ENCODE data around the gene SMIM14. TPM values are rescaled to one million over a fixed set of nuclear protein-coding genes. Genes with fewer than 3 reads are reported as not detected.

Gene SMIM14
- total RNA-seq, 4 donors from 2014 or later: 25.6 to 49.2 (median 36.4) TPM

DNA sequence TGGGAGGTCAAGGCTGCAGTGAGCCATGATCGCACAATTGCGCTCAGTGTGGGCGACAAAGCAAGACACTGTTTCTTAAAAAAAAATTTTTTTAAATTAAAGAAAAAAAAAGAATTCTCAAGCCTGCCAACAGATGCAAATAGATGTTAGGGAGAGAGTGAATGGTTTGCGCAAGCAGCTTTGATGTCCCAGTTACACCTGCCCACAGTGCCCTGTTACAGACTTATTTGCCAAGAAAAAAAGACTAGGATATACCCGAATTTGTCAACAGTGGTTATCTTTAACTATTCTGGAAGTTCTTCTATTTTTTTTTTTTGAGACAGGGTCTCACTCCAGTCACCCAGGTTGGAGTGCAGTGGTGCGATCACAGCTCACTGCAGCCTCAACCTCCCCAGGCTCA, 67.2 kb downstream of the SMIM14 start:
- intact Hi-C loops (cut with DNase I; ENCODE audit: low total_unique reads): no loop called here
- WGBS, 2 donors: 80 to 88% methylated on average over 6 of the region's 6 CpGs
- DNase-seq (ENCODE audit: low spot score in 2 of 2): no peak
- no peak for TF ChIP-seq POLR2A (IDR thresholded peaks at IDR 0.05)
- TF ChIP-seq, protein P1, sequence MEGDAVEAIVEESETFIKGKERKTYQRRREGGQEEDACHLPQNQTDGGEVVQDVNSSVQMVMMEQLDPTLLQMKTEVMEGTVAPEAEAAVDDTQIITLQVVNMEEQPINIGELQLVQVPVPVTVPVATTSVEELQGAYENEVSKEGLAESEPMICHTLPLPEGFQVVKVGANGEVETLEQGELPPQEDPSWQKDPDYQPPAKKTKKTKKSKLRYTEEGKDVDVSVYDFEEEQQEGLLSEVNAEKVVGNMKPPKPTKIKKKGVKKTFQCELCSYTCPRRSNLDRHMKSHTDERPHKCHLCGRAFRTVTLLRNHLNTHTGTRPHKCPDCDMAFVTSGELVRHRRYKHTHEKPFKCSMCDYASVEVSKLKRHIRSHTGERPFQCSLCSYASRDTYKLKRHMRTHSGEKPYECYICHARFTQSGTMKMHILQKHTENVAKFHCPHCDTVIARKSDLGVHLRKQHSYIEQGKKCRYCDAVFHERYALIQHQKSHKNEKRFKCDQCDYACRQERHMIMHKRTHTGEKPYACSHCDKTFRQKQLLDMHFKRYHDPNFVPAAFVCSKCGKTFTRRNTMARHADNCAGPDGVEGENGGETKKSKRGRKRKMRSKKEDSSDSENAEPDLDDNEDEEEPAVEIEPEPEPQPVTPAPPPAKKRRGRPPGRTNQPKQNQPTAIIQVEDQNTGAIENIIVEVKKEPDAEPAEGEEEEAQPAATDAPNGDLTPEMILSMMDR (IDR thresholded peaks at IDR 0.05): no peak
- H3K4me3 ChIP-seq (ENCODE audit: low read depth, poor library complexity, severe bottlenecking): no peak overlapping the region

DNA sequence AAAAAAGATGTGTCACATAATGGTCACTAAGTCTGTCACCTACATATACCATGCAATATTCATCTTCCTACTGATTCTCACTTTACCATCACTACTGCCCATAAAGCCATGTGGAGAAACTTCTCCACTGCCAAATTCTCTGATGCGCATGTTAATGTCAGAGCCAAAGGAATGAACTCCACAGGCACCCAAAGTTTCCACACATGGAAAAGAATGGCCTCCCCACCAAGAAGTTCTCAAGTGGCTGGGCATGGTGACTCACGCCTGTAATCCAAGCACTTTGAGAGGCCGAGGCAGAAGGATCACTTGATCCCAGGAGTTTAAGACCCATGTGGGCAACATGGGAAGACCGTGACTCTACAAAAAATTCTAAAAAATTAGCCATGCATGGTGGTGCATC, 67.6 kb downstream of the SMIM14 start:
- no peak overlapping the region for H3K4me3 ChIP-seq (ENCODE audit: low read depth, poor library complexity, severe bottlenecking)
- no peak for DNase-seq (ENCODE audit: low spot score in 2 of 2)
- 97 to 98% methylated on average over 4 of the region's 4 CpGs for WGBS, 2 donors
- intact Hi-C loops (cut with DNase I; ENCODE audit: low total_unique reads): no loop called here
- TF ChIP-seq, protein P1 (IDR thresholded peaks at IDR 0.05): no peak
- TF ChIP-seq POLR2A (IDR thresholded peaks at IDR 0.05): no peak

DNA sequence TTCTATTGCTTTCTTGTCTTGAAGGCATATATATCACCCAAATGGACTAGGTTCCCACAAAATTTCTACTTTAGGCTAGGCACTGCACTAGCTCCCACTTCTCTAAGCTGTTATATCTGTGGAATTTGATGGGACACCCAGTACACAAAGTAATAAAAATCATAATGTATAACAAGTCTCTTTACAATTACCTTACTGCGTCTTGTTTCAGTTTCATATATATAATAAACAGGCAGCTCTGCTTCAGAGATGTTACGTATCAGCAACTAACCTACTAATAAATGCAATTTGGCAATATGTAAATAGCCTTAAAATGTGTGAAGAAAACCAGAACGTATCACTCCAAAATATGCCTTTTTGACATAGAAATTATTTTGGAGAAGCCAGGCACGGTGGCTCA, 69.5 kb downstream of the SMIM14 start:
- TF ChIP-seq, protein P1 (IDR thresholded peaks at IDR 0.05): no peak
- TF ChIP-seq POLR2A (IDR thresholded peaks at IDR 0.05): no peak
- 58 to 61% methylated on average over 4 of the region's 4 CpGs for WGBS, 2 donors
- intact Hi-C loops (cut with DNase I; ENCODE audit: low total_unique reads): no loop called here
- no peak overlapping the region for H3K4me3 ChIP-seq (ENCODE audit: low read depth, poor library complexity, severe bottlenecking)
- no peak for DNase-seq (ENCODE audit: low spot score in 2 of 2)

DNA sequence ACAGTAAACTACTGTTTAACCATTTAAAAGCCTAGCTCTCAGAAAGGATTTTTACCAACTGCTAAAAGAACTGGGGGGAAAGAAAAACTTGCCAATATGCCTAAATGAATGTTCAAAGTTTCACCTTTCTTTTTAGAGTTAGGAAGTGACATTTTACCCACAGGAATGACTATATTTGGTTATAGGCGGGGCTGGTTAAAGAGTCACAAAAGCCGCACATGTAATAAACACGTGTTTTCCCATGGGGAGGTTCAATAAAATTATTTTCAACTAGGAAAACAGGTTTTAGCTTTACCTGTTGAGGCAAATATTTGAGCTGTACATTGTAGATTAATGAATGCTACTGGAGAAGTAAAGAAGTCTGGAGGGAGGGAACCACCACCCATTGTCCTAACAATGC, 69.9 kb downstream of the SMIM14 start:
- no peak overlapping the region for H3K4me3 ChIP-seq (ENCODE audit: low read depth, poor library complexity, severe bottlenecking)
- TF ChIP-seq POLR2A (IDR thresholded peaks at IDR 0.05): no peak
- TF ChIP-seq, protein P1 (IDR thresholded peaks at IDR 0.05): no peak
- 55% methylated on average over 3 of the region's 3 CpGs for WGBS, 2 donors
- DNase-seq (ENCODE audit: low spot score in 2 of 2): no peak
- intact Hi-C loops (cut with DNase I; ENCODE audit: low total_unique reads): no loop called here

DNA sequence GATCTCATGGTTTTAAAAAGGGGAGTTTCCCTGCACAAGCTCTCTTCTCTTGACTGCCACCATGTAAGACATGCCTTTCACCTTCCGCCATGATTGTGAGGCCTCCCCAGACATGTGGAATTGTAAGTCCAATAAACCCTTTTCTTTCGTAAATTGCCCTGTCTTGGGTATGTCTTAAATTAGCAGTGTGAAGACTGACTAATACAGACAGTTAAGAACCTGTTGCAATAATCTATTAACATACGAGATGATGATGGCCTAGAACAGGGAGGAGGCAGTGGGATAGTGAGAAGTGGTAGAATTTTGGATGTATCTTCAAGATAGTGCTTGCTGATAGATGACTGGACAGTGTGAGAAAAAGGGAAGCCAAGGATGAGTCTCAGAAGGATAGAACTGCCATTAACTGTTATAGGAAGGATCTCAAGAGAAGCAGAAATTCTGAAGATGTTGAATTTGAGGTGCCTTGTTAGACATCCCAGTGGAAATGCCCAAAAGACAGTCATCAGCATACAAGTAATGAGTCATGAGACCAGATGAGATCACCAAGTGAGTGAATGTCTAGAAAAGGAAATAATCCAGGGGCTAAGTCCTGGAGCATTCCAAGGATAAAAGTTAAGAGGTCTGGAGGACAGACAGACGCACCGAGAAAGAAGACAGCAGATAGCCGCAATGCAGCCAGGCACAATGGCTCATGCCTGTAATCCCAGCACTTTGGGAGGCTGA, 72.6 kb downstream of the SMIM14 start:
- intact Hi-C loops (cut with DNase I; ENCODE audit: low total_unique reads): no loop called here

More for the DNA sequence above, 72.6 kb downstream of the SMIM14 start:
- no peak for DNase-seq (ENCODE audit: low spot score in 2 of 2)
- TF ChIP-seq, protein P1 (IDR thresholded peaks at IDR 0.05): no peak
- no peak for TF ChIP-seq POLR2A (IDR thresholded peaks at IDR 0.05)
- no peak overlapping the region for H3K4me3 ChIP-seq (ENCODE audit: low read depth, poor library complexity, severe bottlenecking)
- WGBS, 2 donors: 84 to 89% methylated on average over 6 of the region's 6 CpGs

Data from lower leg skin (tissue), 4 donors.